ENCODE measurements around the gene GMDS.

GMDS gene

GRCh38 chr6:2103765-2104523 lies 141.5 kb downstream of the GMDS start:
- DNase-seq (ENCODE audit: low read depth in 2 of 3, low spot score in 1 of 3), result no peak

GRCh38 chr6:2102966-2103365 lies 142.4 kb downstream of the GMDS start:
- no peak for DNase-seq (ENCODE audit: low read depth in 2 of 3, low spot score in 1 of 3)

DNA sequence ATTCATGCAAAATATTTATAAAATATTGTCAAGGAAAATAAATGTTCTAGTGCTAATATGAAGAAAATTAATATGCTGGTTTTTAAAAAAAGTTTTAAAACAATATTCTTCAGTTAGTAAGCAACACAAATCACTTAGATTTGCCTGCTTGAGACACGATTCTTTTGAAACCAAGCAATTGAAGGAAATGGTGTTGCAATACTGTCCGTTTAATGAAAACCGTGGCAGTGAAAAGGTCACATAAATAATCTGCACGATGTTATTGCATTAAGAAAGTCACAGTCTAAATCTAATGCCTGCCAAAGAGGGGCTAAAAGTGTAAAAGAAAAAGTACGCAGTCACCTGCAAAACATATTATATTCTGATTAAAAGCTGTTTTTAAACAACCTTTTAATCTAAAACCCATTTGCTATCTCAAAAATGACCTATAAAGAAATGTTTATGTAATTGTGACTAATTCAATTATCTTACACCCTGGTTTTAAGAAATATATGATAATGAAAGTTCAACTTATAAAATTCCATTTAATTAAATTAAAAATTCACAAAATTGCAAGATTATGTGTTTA lies 143.0 kb downstream of the GMDS start:
- no peak for DNase-seq (ENCODE audit: low read depth in 2 of 3, low spot score in 1 of 3)

GRCh38 chr6:2101213-2101612 lies 144.2 kb downstream of the GMDS start:
- no peak for DNase-seq (ENCODE audit: low read depth in 2 of 3, low spot score in 1 of 3)

DNA sequence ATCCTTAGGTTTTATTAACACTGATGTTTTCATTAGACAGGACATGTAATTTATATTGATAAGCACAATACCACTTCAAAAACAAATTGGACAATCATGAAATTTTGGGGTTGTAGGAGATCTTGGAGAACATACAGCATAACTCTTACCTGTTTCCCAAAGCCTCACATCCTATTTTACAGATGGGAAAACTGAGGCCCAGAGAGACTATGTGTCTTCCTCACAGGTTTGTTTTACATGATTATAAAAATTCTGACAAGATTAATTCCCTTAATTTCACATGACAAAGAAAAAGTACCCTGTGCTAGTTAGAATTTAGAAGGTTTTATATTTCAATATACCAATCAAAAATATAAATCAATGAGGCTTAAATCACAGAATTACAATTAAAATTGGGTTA lies 145.5 kb downstream of the GMDS start:
- DNase-seq (ENCODE audit: low read depth in 2 of 3, low spot score in 1 of 3), result no peak

GRCh38 chr6:2097464-2097863 lies 147.9 kb downstream of the GMDS start:
- DNase-seq (ENCODE audit: low read depth in 2 of 3, low spot score in 1 of 3), result no peak

DNA sequence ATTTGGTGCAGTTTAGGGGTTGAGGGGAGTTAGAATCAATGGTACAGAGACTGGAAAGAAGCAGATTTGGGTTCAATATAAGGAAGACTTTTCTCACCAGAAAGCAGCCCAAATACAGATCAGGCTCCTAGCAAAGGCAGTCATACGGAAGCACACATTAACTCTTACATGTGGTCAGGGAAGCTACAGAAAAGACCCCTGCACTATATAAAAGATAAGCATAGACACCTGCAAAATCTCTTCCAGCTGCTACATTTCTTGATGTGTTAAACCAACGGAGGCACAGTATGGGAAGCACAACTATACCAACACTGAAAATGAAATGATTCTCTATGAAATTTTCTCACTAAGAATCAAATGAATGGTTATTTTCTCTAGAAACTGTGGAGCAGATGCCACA lies 150.8 kb downstream of the GMDS start:
- no peak for DNase-seq (ENCODE audit: low read depth in 2 of 3, low spot score in 1 of 3)

DNA sequence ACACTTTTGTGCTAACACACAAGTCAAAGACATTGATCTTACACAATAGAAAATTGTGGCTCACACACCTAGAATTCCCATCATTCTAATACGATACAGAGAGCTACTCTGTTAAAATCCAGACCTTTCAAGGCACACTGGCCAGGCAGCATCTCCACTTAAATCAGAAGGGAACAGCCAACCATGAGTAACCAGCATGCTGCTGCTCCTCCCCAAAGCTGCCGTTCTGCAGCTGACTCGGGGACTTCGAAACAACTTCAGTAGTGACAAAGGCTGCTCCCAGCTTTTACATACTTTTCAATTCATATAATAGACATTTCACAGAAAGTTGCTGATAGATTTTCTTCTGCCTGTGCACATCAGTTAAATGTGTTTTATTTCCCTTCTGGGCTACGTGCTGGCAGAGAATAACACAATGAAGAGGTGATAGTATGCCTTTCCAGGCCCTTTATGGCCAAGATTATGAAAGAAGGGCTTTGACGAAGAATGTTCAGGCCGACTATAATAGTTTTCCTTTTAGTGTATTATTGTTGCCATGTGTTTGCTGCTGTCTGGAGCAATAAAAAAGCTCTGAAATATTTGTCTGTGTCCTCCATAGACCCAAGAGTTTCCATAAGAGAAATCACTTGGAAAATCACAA lies 159.0 kb downstream of the GMDS start:
- no peak for DNase-seq (ENCODE audit: low read depth in 2 of 3, low spot score in 1 of 3)

- DNase-seq (ENCODE audit: low read depth in 2 of 3, low spot score in 1 of 3), result no peak
Measured at GRCh38 chr6:2085657-2086056, 159.7 kb downstream of the GMDS start.

- DNase-seq (ENCODE audit: low read depth in 2 of 3, low spot score in 1 of 3), result no peak
Measured at GRCh38 chr6:2081155-2082138, 164.0 kb downstream of the GMDS start.

DNA sequence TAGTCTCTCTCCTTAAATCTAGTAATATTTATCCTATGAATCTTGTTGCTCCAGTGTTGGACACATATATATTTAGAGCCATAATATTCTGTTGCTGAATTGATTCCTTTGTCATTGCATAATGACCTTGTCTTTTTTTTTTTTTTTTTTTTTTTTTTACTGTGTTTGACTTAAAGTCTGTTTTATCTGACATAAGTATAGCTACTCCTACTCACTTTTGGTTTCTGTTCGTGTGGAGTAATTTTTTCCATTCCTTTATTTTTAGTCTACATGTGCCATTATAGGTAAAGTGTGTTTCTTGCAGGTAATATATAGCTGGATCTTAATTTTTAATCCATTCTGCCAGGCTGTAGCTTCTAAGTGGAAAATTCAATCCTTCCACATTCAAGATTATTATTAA lies 166.5 kb downstream of the GMDS start:
- no peak for DNase-seq (ENCODE audit: low read depth in 2 of 3, low spot score in 1 of 3)

DNA sequence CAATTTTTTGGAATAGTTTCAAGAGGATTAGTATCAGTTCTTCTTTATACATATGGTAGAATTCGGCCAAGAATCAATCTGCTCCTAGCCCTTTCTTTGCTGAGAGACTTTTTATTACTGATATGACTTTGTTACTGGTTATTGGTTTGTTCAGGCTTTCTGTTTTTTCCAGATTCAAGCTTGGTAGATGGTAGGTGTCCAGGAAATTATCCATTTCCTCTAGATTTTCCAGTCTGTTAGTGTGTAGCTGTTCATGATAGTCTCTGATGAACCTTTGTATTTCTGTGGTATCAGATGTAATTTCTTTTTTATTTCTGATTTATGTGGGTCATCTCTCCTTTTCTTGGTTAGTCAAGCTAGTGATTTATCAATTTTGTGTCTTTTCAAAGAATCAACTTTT lies 167.6 kb downstream of the GMDS start:
- no peak for DNase-seq (ENCODE audit: low read depth in 2 of 3, low spot score in 1 of 3)

- DNase-seq (ENCODE audit: low read depth in 2 of 3, low spot score in 1 of 3), result no peak
Measured at GRCh38 chr6:2073476-2073875, 171.9 kb downstream of the GMDS start.

DNA sequence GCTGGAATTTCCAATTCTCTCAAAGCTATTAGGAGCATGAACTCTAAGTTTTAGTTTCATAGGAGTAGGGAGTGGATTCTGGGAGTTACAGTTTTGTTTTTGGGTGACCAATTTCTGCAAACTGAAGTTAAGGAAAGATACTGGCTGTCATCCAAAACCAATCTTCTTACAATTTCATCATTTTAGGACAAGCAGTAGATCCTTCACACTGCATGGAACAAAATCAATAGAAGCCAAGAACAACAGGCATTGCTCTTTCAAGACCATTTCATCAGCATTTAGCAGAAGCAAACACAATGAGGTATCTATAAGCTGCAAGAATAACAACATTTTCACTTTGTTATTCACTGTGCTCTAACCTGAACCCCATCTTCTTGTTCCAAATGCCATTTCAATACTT lies 173.0 kb downstream of the GMDS start:
- no peak for DNase-seq (ENCODE audit: low read depth in 2 of 3, low spot score in 1 of 3)

DNA sequence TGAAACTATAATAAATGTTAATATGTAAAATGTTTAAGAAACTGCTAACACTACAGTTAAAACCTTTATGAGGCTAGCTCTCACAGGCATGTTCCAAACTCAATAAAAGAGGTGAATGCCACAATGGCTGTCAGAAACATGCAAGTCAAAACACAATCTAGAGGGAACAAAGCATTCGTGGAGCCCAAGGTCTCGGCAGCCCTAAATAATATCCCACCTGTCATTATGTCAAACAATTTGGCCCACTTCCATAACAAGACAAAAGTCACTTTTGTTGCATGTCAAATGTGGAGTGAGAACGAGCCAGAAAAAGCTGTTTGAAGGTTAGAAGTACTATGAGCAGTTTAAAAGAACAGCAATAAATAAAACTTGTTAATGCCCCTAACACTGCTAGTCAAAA lies 181.9 kb downstream of the GMDS start:
- DNase-seq (ENCODE audit: low read depth in 2 of 3, low spot score in 1 of 3), result no peak

DNA sequence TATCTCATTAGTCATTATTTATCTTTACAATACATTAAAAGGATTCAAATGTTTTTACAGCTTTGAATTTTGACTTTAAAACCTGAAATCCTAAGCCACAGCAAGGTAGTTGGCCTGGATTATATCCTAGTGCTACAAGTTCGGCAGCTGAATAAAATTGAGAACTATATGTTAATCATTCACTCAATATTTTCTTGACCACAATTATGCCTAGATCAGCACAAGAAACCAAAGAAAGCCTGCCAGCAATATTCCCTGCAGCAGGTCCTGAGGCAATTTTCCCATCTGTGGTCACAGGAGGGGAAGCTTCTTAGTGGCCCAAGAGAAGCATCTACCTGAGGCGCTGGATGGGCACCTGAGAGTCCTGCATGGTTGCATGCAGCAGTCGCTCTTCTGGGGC lies 183.5 kb downstream of the GMDS start:
- no peak for DNase-seq (ENCODE audit: low read depth in 2 of 3, low spot score in 1 of 3)

GRCh38 chr6:2055911-2056310 lies 189.5 kb downstream of the GMDS start:
- no peak for DNase-seq (ENCODE audit: low read depth in 2 of 3, low spot score in 1 of 3)

DNA sequence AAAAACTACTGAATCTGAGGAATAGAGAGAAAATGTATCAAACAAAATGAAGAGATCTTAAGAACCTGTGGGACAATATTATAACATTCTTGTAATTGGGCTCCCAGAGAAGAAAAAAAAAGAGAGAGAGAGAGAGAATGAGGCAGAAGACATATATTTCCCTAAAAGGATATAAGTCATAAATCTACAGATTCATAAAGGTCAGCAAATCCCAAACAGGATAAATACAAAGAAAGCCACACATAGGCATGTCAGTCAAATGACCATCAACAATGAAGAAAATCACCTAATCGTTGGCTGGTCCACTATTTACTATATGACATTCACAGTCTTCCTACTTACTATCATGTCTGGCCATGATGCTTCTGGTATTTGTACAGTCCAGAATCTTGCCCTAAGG lies 190.3 kb downstream of the GMDS start:
- no peak for DNase-seq (ENCODE audit: low read depth in 2 of 3, low spot score in 1 of 3)

- DNase-seq (ENCODE audit: low read depth in 2 of 3, low spot score in 1 of 3), result no peak
Measured at GRCh38 chr6:2054516-2055067, 190.8 kb downstream of the GMDS start.

DNA sequence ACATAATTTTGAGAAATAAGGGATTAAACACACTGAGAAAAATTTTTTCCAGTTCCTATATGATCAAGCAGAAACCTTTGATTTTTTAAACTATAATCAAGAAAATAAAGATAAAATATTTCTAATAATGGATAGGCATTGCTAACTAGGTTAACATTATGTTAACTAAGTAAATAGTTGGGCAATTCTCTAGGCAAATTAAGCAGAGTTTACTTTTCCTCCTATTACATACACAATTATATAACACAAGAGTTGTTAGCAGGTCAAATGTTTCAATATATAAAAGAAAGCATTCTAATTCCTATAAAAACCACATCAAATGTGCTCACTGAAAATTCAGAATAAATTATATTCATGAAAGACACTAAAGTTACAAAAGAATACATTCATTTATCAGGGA lies 191.7 kb downstream of the GMDS start:
- no peak for DNase-seq (ENCODE audit: low read depth in 2 of 3, low spot score in 1 of 3)

DNA sequence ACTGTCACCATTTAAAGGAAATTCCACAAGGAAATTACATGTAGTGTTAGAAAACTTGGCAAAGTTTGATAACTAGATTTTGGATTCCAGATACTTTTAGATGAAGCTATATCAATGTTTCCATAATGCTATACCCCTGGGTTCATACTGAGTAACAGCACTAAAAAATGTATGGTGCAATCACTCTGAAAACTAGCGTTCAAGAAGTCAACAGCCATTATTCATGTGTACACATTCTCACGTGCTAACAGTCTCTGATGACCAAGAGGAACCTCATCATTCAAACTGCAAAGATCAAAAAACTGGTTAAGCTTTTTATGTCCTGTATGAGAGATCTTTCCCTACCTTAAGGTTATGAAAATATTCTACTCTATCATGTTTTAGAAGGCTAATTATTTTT lies 197.6 kb downstream of the GMDS start:
- DNase-seq (ENCODE audit: low read depth in 2 of 3, low spot score in 1 of 3), result no peak

Measured in stimulated activated CD4-positive, alpha-beta T cell treated with anti-CD3 and anti-CD28 coated beads, Interleukin-12 subunit alpha, Interleukin-12 subunit beta, amount 100 ng/mL, for 48 hours (primary cell).